Suppressor macrophage treated with lipopolysaccharide for 4 hours (primary cell): Measurements from ENCODE around the gene MICALL2.

ENCODE experiments used
- DNase-seq: peaks from one replicate; pipeline ENCODE4 v3.0.0-alpha.2; 2020

The MICALL2 gene

DNA sequence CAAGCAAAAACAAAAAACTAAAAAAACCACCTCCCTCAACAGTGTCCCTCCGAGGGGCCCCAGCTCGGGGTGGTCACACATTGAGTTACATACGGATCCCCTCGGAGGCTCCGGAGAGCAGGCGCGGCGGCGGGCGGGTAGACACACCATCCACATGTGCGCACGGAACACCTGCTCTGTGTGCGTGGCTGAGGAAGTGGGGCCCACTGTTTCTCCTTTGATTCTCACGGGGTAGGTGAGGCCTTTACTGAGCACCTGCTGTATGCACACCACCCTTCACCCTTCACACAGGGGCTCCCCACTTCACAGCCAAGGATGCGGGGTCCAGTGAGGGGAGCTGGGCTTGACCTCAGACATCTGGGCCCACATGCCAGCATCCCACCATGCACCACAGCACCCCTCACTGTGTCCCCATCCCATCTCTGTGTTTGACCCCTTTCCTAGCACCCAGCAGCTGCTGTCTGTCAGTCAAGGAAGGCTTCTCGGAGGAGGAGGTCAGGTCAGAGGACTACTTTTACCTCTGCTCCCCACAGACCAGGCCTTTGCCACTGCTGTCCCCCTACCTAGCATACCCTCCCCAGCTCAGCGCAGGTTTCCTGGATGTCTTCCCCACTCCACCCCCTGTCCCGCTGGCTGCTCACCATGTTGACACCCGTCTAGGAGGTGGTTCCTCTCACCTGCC lies 71.1 kb downstream of the MICALL2 start:
- DNase-seq = no peak

DNA sequence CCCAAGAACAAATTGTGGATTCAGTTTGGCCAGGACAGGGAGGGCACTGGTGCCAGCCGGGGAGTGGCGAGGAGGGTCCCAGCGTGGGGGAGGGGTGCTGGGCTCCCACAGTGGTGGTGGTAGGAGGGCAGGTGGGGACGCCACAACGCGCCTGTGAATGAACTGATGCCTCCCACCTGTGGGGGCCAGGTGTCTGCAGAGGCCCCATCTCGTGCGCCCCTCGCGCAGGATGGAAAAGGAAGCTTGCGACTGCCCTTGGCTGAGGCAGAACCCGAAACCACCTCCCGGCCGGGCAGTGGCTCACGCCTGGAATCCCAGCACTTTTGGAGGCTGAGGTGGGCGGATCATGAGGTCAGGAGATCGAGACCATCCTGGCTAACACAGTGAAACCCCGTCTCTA lies 72.0 kb downstream of the MICALL2 start:
- DNase-seq = no peak

- DNase-seq = no peak
Measured at GRCh38 chr7:1386623-1387220, 72.5 kb downstream of the MICALL2 start.

DNA sequence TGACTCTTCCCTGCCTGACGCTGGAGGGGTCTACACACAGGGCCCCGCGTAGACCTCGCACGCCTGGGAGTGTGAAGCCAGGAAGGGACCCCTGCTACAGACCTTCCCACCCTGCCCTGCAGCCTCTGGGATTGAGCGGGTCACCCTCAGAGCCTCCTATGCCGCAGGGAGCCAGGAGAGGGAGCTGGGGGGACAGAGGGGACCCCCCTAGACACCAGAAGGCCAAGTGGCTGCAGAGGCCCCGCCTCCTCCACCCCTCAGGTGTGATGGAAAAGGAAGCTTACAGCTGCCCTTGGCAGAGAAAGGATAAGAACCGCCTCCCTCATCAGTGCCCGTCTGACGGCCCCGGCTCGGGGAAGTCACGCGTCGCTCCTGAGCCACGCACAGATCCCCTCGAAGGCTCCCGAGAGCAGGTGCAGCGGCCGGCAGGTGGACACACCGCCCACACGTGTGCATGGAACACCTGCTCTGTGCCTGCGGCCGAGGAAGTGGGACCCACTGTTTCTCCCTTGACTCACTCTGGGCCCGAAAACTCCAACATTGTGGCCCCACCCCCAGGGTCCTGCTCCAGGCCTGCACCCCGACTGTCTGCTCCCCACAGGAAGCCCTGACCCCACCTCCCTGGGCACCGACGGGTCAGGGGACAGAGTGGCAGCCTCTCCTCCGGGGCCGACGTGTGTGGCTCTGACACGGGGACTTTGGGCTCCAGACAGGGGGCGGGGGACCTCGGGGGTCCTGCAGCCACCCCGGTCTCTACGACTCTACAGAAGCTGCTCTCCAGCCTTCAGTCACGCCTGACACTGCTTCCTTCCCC lies 73.3 kb downstream of the MICALL2 start:
- DNase-seq = no peak

DNA sequence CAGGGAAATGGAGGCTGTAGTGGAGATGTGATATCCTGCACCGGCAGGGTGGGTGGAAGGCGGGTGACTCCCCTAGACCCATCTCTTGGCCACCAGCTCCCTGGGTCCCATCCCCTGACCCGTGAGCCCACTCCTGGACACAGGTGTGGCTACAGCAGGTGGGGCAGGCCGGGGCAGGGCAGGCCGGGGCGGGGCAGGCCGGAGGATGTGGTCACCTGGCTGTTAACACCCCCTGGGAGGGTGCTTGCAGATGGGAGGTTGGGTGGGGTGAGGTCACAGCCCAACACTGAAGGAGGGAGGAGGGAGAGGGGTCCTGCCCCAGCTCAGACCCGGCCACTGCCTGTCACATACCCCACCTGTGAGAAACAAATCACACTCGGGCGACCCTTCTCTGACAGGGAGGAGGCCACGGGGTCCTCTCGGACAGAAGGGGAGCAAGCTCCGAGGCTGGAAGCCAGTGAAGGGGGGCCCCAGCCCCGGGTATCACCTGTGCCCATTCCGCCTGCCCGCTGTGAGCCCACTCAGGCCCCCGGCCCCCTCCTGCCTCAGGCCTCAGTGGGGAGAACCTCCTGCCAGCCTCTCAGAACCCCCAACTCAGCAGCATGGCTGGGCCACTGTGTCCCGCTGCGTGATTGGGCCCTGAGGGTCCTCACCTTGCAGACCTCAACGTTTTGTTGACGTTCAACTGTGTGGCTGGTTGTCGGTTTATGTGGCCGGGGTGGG lies 74.0 kb downstream of the MICALL2 start:
- DNase-seq = no peak
